Measurements from ENCODE around the gene SLC25A11.

SLC25A11 gene

DNA sequence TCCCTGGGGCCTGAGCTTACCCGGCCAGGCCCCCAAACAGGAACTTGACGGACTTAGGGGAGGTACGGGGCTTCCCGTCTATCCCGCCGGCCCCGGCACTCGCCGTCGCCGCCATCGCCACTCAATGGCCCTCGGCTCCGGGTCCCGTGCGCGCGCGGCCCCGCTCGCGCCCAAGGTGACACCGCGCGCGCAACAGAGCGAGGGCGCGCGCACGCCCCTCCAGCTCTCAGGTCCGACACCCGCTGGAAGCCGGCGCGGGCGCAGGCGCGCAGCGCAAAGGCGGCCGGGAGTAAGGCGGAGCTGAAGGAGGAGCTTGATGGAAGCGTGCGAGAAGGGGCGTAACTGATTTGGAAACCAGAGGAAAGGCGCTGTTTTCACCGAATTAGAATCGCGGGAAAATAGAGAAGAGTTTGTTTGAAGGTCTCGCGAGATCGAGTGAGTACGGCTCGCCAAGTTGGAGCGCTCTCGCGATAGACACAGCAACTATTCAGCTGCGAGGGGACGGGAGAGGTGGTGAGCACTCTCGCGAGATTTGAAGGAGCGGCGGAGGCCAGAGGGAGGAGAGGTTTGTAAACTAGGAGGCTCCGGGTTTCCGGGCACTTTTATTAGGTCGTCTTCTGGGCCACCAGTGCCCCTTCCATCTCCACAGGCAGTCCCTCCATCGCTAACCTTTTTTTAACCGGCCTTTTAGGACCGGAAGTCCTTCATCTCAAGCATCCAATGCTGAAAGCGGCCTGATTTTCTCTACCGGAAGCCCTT is at the start of gene SLC25A11, which contains the start of gene RNF167:
TSS of gene SLC25A11 (minus strand) at position 251 of the 759 bp plus-strand sequence. CDS start at position 115, 136 bp downstream.
TSS of gene RNF167 (plus strand) at position 473 of the 759 bp plus-strand sequence. CDS start 642 bp downstream, outside the sequence.
- peaks cover 60 to 68% of the 10 kb centered on the region in 2 experiments for H3K4me1 ChIP-seq (ENCODE audit: control insufficient read depth in 1 of 2, insufficient read depth in 1 of 2, low read depth in 1 of 2, low read length in 1 of 2)
- no peaks in the 10 kb centered on the region for H3K9me3 ChIP-seq
- peak within 1 kb of the TSS; percentile 96 for H3K27ac ChIP-seq
- TF ChIP-seq CTCF (IDR thresholded peaks at IDR 0.05) = peak; percentile 47
- H3K4me3 ChIP-seq (ENCODE audit: low read depth in 1 of 2, low read length in 1 of 2) = peak within 1 kb of the TSS; percentile 83 to 99
- peaks cover 49% of the 10 kb centered on the region for H3K36me3 ChIP-seq
- H3K27me3 ChIP-seq = no peaks in the 10 kb centered on the region

DNA sequence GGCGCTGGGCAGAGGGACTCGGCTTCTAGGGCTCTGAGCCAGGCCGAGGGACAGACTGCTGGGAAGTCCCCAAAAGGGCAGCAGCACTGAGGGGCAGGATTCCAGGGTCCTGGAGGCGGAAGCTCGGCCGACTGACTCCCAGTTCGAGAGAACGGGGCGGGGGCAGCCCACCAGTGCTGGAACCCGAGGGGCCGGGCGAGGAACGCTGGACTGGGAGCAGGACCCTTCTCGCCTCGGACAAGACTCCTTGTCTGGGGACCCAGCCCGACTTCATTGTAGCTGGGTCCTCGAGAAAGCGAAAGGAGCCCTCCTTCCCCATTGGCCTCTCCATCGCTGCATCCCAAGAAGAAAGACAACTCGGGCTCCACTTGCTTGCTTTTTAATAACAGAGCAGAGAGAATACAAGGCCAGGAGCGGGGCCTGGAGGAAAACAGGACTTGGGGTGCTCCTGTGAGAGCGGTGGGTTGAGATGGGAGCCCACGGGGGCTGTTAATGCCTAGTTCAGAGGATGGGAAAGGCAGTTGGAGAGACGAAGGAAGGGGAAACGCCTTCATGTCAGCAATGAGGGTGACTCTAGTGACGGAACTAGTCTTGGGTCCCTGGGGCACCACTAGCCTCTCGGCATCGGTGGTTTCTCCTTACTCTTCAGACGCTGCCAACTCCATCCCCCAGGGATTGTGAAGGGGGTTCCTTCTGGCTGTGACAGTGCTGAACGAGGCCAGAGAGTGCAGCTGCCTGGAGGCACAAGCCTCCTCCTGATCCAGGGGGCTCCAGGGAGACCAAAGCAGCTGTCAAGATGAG is 48.1 kb upstream of the SLC25A11 start:
- Histone ChIP-seq H3K27ac (peak overlapping the region; percentile 92), H3K4me1 (ENCODE audit: control insufficient read depth in 1 of 2, insufficient read depth in 1 of 2, low read depth in 1 of 2, low read length in 1 of 2) (peaks cover 26 to 28% of the 10 kb centered on the region in 2 experiments), H3K36me3 (peaks cover 13% of the 10 kb centered on the region), H3K4me3 (ENCODE audit: low read depth in 1 of 2, low read length in 1 of 2) (peak overlapping the region; percentile 84 to 98), H3K27me3 (no peaks in the 10 kb centered on the region), H3K9me3 (no peaks in the 10 kb centered on the region)
- no peak for TF ChIP-seq CTCF (IDR thresholded peaks at IDR 0.05)

- peak; percentile 87 for TF ChIP-seq CTCF (IDR thresholded peaks at IDR 0.05)
- Histone ChIP-seq H3K4me1 (ENCODE audit: control insufficient read depth in 1 of 2, insufficient read depth in 1 of 2, low read depth in 1 of 2, low read length in 1 of 2) (peaks cover 26 to 28% of the 10 kb centered on the region in 2 experiments), H3K36me3 (peaks cover 21% of the 10 kb centered on the region), H3K4me3 (ENCODE audit: low read depth in 1 of 2, low read length in 1 of 2) (peak within 1 kb of the TSS; percentile 84 to 98), H3K9me3 (no peaks in the 10 kb centered on the region), H3K27me3 (no peaks in the 10 kb centered on the region), H3K27ac (peak within 1 kb of the TSS; percentile 92)
Observed at GRCh38 chr17:4986951-4987766, 47.3 kb upstream of the SLC25A11 start, which contains the start of gene CAMTA2. Gene CAMTA2 (minus strand): TSS chr17:4987675. CDS start chr17:4986222, 1,453 bp downstream.

- no peak for TF ChIP-seq CTCF (IDR thresholded peaks at IDR 0.05)
- Histone ChIP-seq H3K36me3 (peaks cover 29% of the 10 kb centered on the region), H3K27ac (peak overlapping the region; percentile 92), H3K4me3 (ENCODE audit: low read depth in 1 of 2, low read length in 1 of 2) (peak overlapping the region; percentile 84 to 98), H3K27me3 (no peaks in the 10 kb centered on the region), H3K9me3 (no peaks in the 10 kb centered on the region), H3K4me1 (ENCODE audit: control insufficient read depth in 1 of 2, insufficient read depth in 1 of 2, low read depth in 1 of 2, low read length in 1 of 2) (peaks cover 26 to 28% of the 10 kb centered on the region in 2 experiments)
Observed at GRCh38 chr17:4986403-4986802, 46.6 kb upstream of the SLC25A11 start.

GRCh38 chr17:4982305-4982704 is 42.5 kb upstream of the SLC25A11 start:
- Histone ChIP-seq H3K4me3 (ENCODE audit: low read depth in 1 of 2, low read length in 1 of 2) (no peak overlapping the region), H3K4me1 (ENCODE audit: control insufficient read depth in 1 of 2, insufficient read depth in 1 of 2, low read depth in 1 of 2, low read length in 1 of 2) (peaks cover 53 to 59% of the 10 kb centered on the region in 2 experiments), H3K9me3 (no peaks in the 10 kb centered on the region), H3K27ac (peak overlapping the region; percentile 96), H3K27me3 (no peaks in the 10 kb centered on the region), H3K36me3 (peaks cover 56% of the 10 kb centered on the region)
- no peak for TF ChIP-seq CTCF (IDR thresholded peaks at IDR 0.05)

Data from neutrophil (primary cell).